HEK293 (cell line): Measurements from ENCODE around the gene DTNA.

ENCODE experiments used
- CTCF ChIA-PET: fragments of 350-600 bp; formaldehyde crosslinking; extraction: SDS; loops from one replicate; lab custom pipeline; 2021; ENCODE audit warnings: antibody characterized with exemption; lab: Yijun Ruan, JAX
- POLR2A ChIA-PET: fragments of 300-600 bp; formaldehyde crosslinking; extraction: SDS; loops from one replicate; lab custom pipeline; 2020; ENCODE audit warnings: antibody characterized with exemption, inconsistent platforms; lab: Yijun Ruan, JAX
- H3K27ac ChIP-seq: fragments of 200-500 bp; sonication (Bioruptor generic); 2 replicates; pipeline ENCODE4 v1.5.1; 2014; ENCODE audit warnings: low read depth, low read length, control low read depth, inconsistent platforms; ENCODE audit errors: extremely low read depth
- H3K36me3 ChIP-seq, 2 experiments: fragments of 200-500 bp in 1 of 2; sonication (Bioruptor generic) in 1 of 2; 1 replicate in 1 of 2; 2 replicates in 1 of 2; pipeline ENCODE4 v1.5.1; 2014 to 2017; ENCODE audit warnings: inconsistent platforms in 2 of 2, low read length in 2 of 2; ENCODE audit not compliant: control insufficient read depth in 2 of 2, insufficient read depth in 1 of 2
- H3K4me1 ChIP-seq: fragments of 200-500 bp; sonication (Bioruptor generic); 2 replicates; pipeline ENCODE4 v1.5.1; 2014; ENCODE audit warnings: mild to moderate bottlenecking, low read length, inconsistent platforms; ENCODE audit not compliant: control insufficient read depth, insufficient read depth
- H3K4me3 ChIP-seq: 2 replicates; pipeline ENCODE4 v1.5.1; 2011; ENCODE audit warnings: low read depth, mild to moderate bottlenecking, control low read depth, low read length, moderate library complexity
- H3K9me3 ChIP-seq: fragments of 200-500 bp; sonication (Bioruptor generic); 2 replicates; pipeline ENCODE4 v1.5.1; 2014; ENCODE audit warnings: low read depth, low read length, inconsistent platforms; ENCODE audit not compliant: control insufficient read depth, insufficient read depth
- GFI1B ChIP-seq: fragments of 450-650 bp; formaldehyde crosslinking; IDR thresholded peaks from 2 replicates; pipeline ENCODE4 v1.5.1; 2016; ENCODE audit warnings: missing biosample characterization, missing genetic modification characterization
- HOXA7 ChIP-seq: sonication (generic); formaldehyde crosslinking; IDR thresholded peaks from 2 replicates; pipeline ENCODE4 v1.8.1; 2022; ENCODE audit warnings: missing genetic modification reagents, borderline replicate concordance
- HOXD13 ChIP-seq: sonication (generic); formaldehyde crosslinking; IDR thresholded peaks from 2 replicates; pipeline ENCODE4 v1.8.0; 2022; ENCODE audit warnings: missing genetic modification reagents, borderline replicate concordance
- MEIS1 ChIP-seq: sonication (generic); formaldehyde crosslinking; IDR thresholded peaks from 2 replicates; pipeline ENCODE4 v1.8.1; 2022; ENCODE audit warnings: missing genetic modification reagents, mild to moderate bottlenecking, borderline replicate concordance
- PRDM1 ChIP-seq: fragments of 450-650 bp; formaldehyde crosslinking; IDR thresholded peaks from 2 replicates; pipeline ENCODE4; 2016; ENCODE audit warnings: missing biosample characterization, missing genetic modification characterization
- TCF7L2 ChIP-seq: IDR thresholded peaks from 2 replicates; pipeline ENCODE4 v1.6.1; 2011; ENCODE audit warnings: low read depth, mild to moderate bottlenecking, inconsistent platforms, low read length, moderate library complexity, borderline replicate concordance
- TRIM28 ChIP-seq: IDR thresholded peaks from 2 replicates; pipeline ENCODE4 v1.6.1; 2011; ENCODE audit warnings: low read length, control low read depth, borderline replicate concordance
- ZFP37 ChIP-seq: fragments of 450-650 bp; formaldehyde crosslinking; IDR thresholded peaks from 2 replicates; pipeline ENCODE4 v1.5.1; 2016; ENCODE audit warnings: missing biosample characterization, missing genetic modification characterization
- ZFP69B ChIP-seq: fragments of 450-650 bp; formaldehyde crosslinking; IDR thresholded peaks from 2 replicates; pipeline ENCODE4 v1.5.1; 2016; ENCODE audit warnings: missing biosample characterization, missing genetic modification characterization
- ZIC2 ChIP-seq: fragments of 450-650 bp; formaldehyde crosslinking; IDR thresholded peaks from 2 replicates; pipeline ENCODE4 v1.5.1; 2016; ENCODE audit warnings: missing biosample characterization, missing genetic modification characterization
- ZNF202 ChIP-seq: fragments of 450-650 bp; formaldehyde crosslinking; IDR thresholded peaks from 2 replicates; pipeline ENCODE4 v1.5.1; 2016; ENCODE audit warnings: missing biosample characterization, missing genetic modification characterization, borderline replicate concordance
- ZNF221 ChIP-seq: fragments of 450-650 bp; formaldehyde crosslinking; IDR thresholded peaks from 2 replicates; pipeline ENCODE4 v1.5.1; 2017; ENCODE audit warnings: missing biosample characterization, missing genetic modification characterization, borderline replicate concordance
- ZNF248 ChIP-seq: fragments of 450-650 bp; formaldehyde crosslinking; IDR thresholded peaks from 2 replicates; pipeline ENCODE4 v1.5.1; 2017; ENCODE audit warnings: missing biosample characterization, missing genetic modification characterization
- ZNF350 ChIP-seq: fragments of 450-650 bp; formaldehyde crosslinking; IDR thresholded peaks from 2 replicates; pipeline ENCODE4 v1.5.0; 2017; ENCODE audit warnings: missing biosample characterization, mild to moderate bottlenecking, missing genetic modification characterization
- ZNF391 ChIP-seq: fragments of 450-650 bp; formaldehyde crosslinking; IDR thresholded peaks from 2 replicates; pipeline ENCODE4 v1.5.1; 2016; ENCODE audit warnings: low read depth, missing biosample characterization, missing genetic modification characterization, borderline replicate concordance
- ZNF473 ChIP-seq: fragments of 450-650 bp; formaldehyde crosslinking; IDR thresholded peaks from 2 replicates; pipeline ENCODE4 v1.5.1; 2017; ENCODE audit warnings: missing biosample characterization, missing genetic modification characterization
- ZNF530 ChIP-seq: fragments of 450-650 bp; formaldehyde crosslinking; IDR thresholded peaks from 2 replicates; pipeline ENCODE4 v1.5.1; 2016; ENCODE audit warnings: low read depth, missing biosample characterization, missing genetic modification characterization
- ZNF549 ChIP-seq: fragments of 450-650 bp; IDR thresholded peaks from 2 replicates; pipeline ENCODE4 v1.5.1; 2018; ENCODE audit warnings: missing biosample characterization, missing genetic modification characterization, mild to moderate bottlenecking, inconsistent platforms, moderate library complexity
- ZNF629 ChIP-seq: fragments of 450-650 bp; formaldehyde crosslinking; IDR thresholded peaks from 2 replicates; pipeline ENCODE4 v1.5.1; 2017; ENCODE audit warnings: missing biosample characterization, missing genetic modification characterization
- ZNF776 ChIP-seq: fragments of 450-650 bp; formaldehyde crosslinking; IDR thresholded peaks from 2 replicates; pipeline ENCODE4 v1.5.0; 2017; ENCODE audit warnings: missing biosample characterization, missing genetic modification characterization, borderline replicate concordance
- ZNF830 ChIP-seq: fragments of 450-650 bp; IDR thresholded peaks from 2 replicates; pipeline ENCODE4 v1.5.0; 2018; ENCODE audit warnings: missing biosample characterization, missing genetic modification characterization, low read depth, mild to moderate bottlenecking, moderate library complexity
- ZNF843 ChIP-seq: fragments of 450-650 bp; formaldehyde crosslinking; IDR thresholded peaks from 2 replicates; pipeline ENCODE4 v1.5.1; 2016; ENCODE audit warnings: missing biosample characterization, missing genetic modification characterization
- ZSCAN30 ChIP-seq: fragments of 450-650 bp; IDR thresholded peaks from 2 replicates; pipeline ENCODE4 v1.5.1; 2018; ENCODE audit warnings: missing biosample characterization, mild to moderate bottlenecking, missing genetic modification characterization, moderate library complexity
- ZXDB ChIP-seq: fragments of 450-650 bp; formaldehyde crosslinking; IDR thresholded peaks from 2 replicates; pipeline ENCODE4 v1.5.1; 2016; ENCODE audit warnings: missing biosample characterization, missing genetic modification characterization
- TF ChIP-seq, protein P1 (sequence below): fragments of 450-650 bp; formaldehyde crosslinking; IDR thresholded peaks from 2 replicates; pipeline ENCODE4 v1.5.1; 2016; ENCODE audit warnings: missing biosample characterization, missing genetic modification characterization, borderline replicate concordance
- TF ChIP-seq, protein P2 (sequence below): sonication (generic); formaldehyde crosslinking; IDR thresholded peaks from 2 replicates; pipeline ENCODE4 v1.8.1; 2022; ENCODE audit warnings: mild to moderate bottlenecking, moderate library complexity, missing genetic modification reagents
- TF ChIP-seq, protein P3 (sequence below): fragments of 450-650 bp; formaldehyde crosslinking; IDR thresholded peaks from 2 replicates; pipeline ENCODE4 v1.5.1; 2016; ENCODE audit warnings: missing biosample characterization, missing genetic modification characterization
- TF ChIP-seq, protein P4 (sequence below): fragments of 450-650 bp; formaldehyde crosslinking; IDR thresholded peaks from 2 replicates; pipeline ENCODE4 v1.5.1; 2016; ENCODE audit warnings: missing biosample characterization, missing genetic modification characterization

The DTNA gene

DNA sequence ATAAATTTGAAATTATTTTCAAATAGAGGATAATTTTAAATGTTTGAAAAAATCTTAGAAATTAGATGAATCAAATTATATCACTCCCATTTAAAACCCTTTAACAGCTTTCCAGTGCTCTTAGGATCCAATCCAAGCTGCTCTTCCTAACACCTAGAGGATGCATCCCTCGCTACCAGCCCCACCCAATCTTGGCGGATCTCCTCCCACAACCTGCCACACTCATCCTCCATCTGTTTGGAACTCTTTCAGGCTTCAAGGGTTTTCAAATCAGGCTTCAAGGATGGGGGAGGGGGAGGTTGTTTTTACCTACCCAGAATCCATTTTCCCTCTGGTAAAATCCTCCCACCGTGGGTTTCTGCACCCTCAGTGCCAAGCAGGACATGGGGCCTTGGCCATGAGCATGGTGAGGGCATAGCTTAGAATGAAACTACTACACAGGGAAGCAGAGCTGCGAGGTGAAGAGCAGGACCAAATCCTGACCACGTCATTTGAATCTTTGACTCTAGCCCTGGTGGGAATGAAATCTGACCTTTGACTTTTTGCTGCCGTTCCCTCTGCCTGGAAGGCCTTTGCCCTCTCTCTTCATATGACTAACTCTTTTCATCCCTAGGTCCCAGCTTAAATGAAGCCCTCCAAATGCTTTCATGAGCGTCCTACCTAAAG, 218.1 kb downstream of the DTNA start:
- H3K9me3 ChIP-seq, result no peaks in the 10 kb centered on the region
- H3K4me1 ChIP-seq, result no peaks in the 10 kb centered on the region
- ChIA-PET POLR2A (no interaction called here), CTCF (interaction anchor here (0.6 kb wide), 1 partner anchor 1645 kb away, joined by 3 read pairs; no protein-coding TSS in a partner anchor)
- TF ChIP-seq GFI1B (tag by site-specific recombination) (no peak), ZFP37 (tag by site-specific recombination) (no peak), ZFP69B (tag by site-specific recombination) (no peak), ZNF202 (tag by site-specific recombination) (no peak), ZNF473 (tag by site-specific recombination) (no peak), MEIS1 (CRISPR knock-in tag) (no peak), HOXA7 (CRISPR knock-in tag) (no peak), ZNF776 (no peak), TRIM28 (no peak), ZNF629 (no peak), ZNF248 (no peak), ZNF391 (tag by site-specific recombination) (no peak), TCF7L2 (no peak), PRDM1 (tag by site-specific recombination) (no peak), ZNF843 (no peak)
- TF ChIP-seq, protein P1, sequence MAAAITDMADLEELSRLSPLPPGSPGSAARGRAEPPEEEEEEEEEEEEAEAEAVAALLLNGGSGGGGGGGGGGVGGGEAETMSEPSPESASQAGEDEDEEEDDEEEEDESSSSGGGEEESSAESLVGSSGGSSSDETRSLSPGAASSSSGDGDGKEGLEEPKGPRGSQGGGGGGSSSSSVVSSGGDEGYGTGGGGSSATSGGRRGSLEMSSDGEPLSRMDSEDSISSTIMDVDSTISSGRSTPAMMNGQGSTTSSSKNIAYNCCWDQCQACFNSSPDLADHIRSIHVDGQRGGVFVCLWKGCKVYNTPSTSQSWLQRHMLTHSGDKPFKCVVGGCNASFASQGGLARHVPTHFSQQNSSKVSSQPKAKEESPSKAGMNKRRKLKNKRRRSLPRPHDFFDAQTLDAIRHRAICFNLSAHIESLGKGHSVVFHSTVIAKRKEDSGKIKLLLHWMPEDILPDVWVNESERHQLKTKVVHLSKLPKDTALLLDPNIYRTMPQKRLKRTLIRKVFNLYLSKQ (tag by site-specific recombination), result no peak
- TF ChIP-seq, protein P2, sequence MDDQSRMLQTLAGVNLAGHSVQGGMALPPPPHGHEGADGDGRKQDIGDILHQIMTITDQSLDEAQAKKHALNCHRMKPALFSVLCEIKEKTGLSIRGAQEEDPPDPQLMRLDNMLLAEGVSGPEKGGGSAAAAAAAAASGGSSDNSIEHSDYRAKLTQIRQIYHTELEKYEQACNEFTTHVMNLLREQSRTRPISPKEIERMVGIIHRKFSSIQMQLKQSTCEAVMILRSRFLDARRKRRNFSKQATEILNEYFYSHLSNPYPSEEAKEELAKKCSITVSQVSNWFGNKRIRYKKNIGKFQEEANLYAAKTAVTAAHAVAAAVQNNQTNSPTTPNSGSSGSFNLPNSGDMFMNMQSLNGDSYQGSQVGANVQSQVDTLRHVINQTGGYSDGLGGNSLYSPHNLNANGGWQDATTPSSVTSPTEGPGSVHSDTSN (CRISPR knock-in tag), result no peak
- TF ChIP-seq, protein P3, sequence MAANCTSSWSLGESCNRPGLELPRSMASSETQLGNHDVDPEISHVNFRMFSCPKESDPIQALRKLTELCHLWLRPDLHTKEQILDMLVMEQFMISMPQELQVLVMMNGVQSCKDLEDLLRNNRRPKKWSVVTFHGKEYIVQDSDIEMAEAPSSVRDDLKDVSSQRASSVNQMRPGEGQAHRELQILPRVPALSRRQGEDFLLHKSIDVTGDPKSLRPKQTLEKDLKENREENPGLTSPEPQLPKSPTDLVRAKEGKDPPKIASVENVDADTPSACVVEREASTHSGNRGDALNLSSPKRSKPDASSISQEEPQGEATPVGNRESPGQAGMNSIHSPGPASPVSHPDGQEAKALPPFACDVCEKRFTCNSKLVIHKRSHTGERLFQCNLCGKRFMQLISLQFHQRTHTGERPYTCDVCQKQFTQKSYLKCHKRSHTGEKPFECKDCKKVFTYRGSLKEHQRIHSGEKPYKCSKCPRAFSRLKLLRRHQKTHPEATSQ (tag by site-specific recombination), result no peak
- H3K36me3 ChIP-seq, result no peaks in the 10 kb centered on the region
- H3K27ac ChIP-seq, result no peak overlapping the region
- H3K4me3 ChIP-seq, result no peak overlapping the region

DNA sequence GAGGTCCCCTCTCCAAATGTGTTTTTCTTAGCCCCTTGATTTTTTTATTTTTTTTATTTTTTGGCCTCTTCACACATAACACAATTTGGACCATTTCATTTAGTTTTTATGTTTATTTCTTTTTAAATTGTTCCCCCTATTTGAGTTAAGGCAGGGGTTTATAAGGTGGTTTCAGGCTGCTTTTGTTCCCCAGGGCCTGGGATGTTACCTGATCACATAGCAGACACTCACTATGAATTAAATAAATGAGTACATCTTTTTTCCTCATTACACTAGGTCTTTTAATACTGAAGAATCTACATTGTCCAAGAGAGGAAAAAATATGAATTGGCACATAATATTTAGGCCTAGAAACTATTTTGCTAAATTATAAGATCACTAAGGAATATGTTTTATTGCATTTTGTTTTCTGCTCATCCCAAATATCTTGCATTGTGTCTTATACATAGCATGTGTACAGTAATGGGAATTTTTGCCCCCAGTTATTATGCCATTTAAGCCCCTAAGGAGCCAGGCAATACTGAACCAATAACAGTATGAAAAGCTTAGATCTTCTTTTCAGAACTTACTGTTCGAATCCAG, 218.7 kb downstream of the DTNA start:
- CTCF ChIA-PET, result interaction anchor here (0.7 kb wide), 1 partner anchor 52 kb away, joined by 3 read pairs; no protein-coding TSS in a partner anchor
- Histone ChIP-seq H3K9me3 (no peaks in the 10 kb centered on the region), H3K27ac (no peak overlapping the region), H3K4me3 (no peak overlapping the region), H3K4me1 (no peaks in the 10 kb centered on the region), H3K36me3 (no peaks in the 10 kb centered on the region)
- POLR2A ChIA-PET, result no interaction called here
- no peak for TF ChIP-seq ZNF843
- no peak for TF ChIP-seq ZXDB
- no peak for TF ChIP-seq ZNF549 (tag by site-specific recombination)
- TF ChIP-seq ZNF350 (tag by site-specific recombination), result no peak
- no peak for TF ChIP-seq ZIC2 (tag by site-specific recombination)
- TF ChIP-seq, protein P2 (CRISPR knock-in tag), result no peak
- no peak for TF ChIP-seq ZSCAN30 (tag by site-specific recombination)
- TF ChIP-seq ZNF221 (tag by site-specific recombination), result no peak
- TF ChIP-seq, protein P4, sequence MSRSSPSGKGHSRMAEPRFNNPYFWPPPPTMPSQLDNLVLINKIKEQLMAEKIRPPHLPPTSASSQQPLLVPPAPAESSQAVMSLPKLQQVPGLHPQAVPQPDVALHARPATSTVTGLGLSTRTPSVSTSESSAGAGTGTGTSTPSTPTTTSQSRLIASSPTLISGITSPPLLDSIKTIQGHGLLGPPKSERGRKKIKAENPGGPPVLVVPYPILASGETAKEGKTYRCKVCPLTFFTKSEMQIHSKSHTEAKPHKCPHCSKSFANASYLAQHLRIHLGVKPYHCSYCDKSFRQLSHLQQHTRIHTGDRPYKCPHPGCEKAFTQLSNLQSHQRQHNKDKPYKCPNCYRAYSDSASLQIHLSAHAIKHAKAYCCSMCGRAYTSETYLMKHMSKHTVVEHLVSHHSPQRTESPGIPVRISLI, result no peak
- TF ChIP-seq HOXD13, result no peak
- no peak for TF ChIP-seq ZNF530
- TF ChIP-seq ZNF830, result no peak
